ENCODE results near the gene CPLX4. TPM values are rescaled to one million over a fixed set of nuclear protein-coding genes. Genes with fewer than 3 reads are reported as not detected.

CPLX4 gene, protein sequence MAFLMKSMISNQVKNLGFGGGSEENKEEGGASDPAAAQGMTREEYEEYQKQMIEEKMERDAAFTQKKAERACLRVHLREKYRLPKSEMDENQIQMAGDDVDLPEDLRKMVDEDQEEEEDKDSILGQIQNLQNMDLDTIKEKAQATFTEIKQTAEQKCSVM
- total RNA-seq: not detected in 2 replicates

DNA sequence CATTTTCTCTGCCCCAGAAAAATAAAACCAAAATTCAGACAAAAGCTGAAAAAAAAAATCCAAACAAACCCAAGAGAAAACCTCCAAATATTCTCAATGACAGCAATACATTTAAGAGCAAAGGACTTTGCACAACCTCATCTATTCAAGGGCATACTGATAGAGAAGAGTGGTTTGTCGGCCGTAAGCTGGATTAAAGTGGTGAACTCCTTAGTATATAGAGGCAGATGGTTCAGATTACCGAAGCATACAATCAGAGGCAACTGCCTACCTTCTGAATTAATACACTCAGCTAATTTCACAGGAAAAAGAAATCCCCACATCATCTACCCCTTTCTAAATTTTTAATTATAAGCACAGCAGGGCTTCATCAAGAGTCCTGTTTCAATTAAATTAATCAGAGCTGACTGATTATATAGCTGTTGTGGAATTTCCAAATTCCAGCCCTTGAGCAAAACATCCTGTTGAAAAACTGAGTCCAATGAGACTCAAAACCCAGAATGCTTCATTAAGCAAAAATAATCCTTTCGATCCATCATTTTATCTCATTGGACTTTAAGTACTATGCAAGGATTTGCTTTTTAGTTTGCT is at the start of gene CPLX4:
TSS of gene CPLX4 (minus strand) at position 190 of the 591 bp plus-strand sequence. CDS start at position 3, 187 bp downstream.
- intact Hi-C loops (cut with micrococcal nuclease): no loop called here

DNA sequence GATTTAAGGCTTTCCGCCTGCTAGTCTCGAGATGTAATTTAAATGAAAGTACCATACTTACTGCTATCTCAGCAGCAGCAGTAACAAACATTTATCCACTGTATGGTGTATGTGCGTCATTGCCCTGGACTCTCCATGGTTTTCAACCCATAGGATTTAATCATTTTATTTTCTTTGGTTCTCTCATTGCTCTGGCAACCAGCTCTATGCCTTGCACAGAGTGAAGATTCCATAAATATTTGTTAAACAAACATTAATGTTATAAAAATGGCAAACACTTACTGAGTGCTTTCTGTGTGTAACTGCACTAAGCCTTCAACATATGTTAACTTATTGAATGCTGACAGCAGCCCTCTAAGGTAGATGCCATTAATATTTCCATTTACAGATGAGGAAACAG is 41.9 kb upstream of the CPLX4 start:
- peaks cover 21% of the 10 kb centered on the region for H3K36me3 Mint-ChIP-seq (ENCODE audit: low read depth)
- no peak for DNase-seq (ENCODE audit: low spot score)
- no peaks in the 10 kb centered on the region for H3K9me3 Mint-ChIP-seq
- H3K27ac Mint-ChIP-seq: no peak overlapping the region
- intact Hi-C loops (cut with micrococcal nuclease): no loop called here
- H3K4me1 Mint-ChIP-seq (ENCODE audit: low read depth): peaks cover 25% of the 10 kb centered on the region
- peaks cover 14% of the 10 kb centered on the region for H3K27me3 Mint-ChIP-seq (ENCODE audit: low read depth)
- H3K4me3 Mint-ChIP-seq (ENCODE audit: low read depth): peak overlapping the region; percentile 64

More for the DNA sequence above, at the start of gene CPLX4:
- no peak within 1 kb of the TSS for H3K4me3 Mint-ChIP-seq (ENCODE audit: low read depth)
- H3K27me3 Mint-ChIP-seq (ENCODE audit: low read depth): peaks cover 25% of the 10 kb centered on the region
- H3K9me3 Mint-ChIP-seq: no peaks in the 10 kb centered on the region
- H3K36me3 Mint-ChIP-seq (ENCODE audit: low read depth): no peaks in the 10 kb centered on the region
- H3K4me1 Mint-ChIP-seq (ENCODE audit: low read depth): no peaks in the 10 kb centered on the region
- no peak for DNase-seq (ENCODE audit: low spot score)
- H3K27ac Mint-ChIP-seq: no peak within 1 kb of the TSS

DNA sequence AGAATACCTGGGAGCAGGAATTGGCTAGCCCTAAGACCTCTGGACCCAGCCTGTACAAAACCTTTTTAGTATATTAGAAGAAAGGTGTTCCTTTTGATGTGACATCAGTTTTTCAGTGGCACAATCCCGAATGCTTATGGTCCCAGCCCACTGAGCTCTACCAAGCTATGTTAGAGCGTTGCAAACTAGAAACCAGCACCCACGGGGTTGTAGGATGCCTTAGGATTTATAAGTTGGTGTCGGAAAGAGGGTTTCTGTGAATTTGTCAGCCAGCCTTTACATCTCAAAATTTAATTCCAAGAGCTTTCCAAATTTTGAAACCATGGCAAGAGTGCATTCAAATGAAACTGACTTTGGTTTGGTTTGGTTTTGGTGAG is 41.1 kb upstream of the CPLX4 start:
- no peaks in the 10 kb centered on the region for H3K9me3 Mint-ChIP-seq
- H3K36me3 Mint-ChIP-seq (ENCODE audit: low read depth): peaks cover 29% of the 10 kb centered on the region
- peak overlapping the region; percentile 64 for H3K4me3 Mint-ChIP-seq (ENCODE audit: low read depth)
- H3K27ac Mint-ChIP-seq: no peak overlapping the region
- no peak for DNase-seq (ENCODE audit: low spot score)
- peaks cover 13% of the 10 kb centered on the region for H3K27me3 Mint-ChIP-seq (ENCODE audit: low read depth)
- peaks cover 28% of the 10 kb centered on the region for H3K4me1 Mint-ChIP-seq (ENCODE audit: low read depth)
- intact Hi-C loops (cut with micrococcal nuclease): loop anchor here (1.0 to 5.0 kb wide), 4 partner anchors 43 to 687 kb away; partner anchors contain the start of genes MALT1 and SEC11C

DNA sequence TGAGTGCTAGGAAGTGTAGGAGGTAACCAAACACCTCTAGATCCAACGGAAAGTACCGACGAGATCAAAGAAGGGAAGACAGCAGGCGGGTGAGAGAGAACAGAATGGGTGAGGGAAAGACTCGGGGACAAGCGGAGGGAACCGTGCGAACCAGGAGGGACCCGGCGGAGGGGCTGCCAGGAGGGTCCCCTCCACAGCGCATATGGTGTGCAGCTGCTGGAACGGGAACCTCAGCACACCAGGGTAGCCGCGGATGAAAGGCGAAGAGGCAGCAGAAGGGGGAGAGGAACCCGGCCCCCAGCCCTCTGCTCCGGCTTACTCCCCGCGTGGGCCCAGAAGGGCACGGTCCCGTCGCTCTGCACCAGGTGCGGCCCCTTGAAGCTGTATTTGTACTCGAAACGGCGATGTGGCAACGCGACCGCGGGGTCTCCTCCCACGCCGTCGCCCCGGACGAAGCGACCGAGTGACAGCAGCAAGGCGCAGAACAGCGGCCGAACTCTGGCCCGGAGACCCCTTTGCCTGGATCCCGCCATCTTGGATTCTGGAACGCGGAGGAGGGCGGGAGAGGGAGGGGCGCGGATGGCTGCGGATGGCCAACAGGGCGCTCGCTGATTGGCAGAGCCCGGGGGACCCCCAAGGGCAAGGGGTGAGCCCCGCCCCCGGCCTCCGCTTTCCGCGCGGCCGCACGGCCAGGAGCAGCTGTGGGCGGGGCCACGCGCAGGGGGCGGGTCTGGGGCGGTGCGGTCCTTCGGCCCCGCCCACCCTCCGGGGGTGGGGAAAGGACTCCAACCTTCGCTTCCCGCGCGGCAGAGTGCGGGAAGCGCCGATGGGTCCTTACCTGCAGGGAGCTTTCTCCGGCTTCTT is 40.5 kb upstream of the CPLX4 start, which contains the start of gene LMAN1:
TSS of gene LMAN1 (minus strand) at position 554 of the 864 bp plus-strand sequence. CDS start at position 533, 21 bp downstream.
- peaks cover 32% of the 10 kb centered on the region for H3K36me3 Mint-ChIP-seq (ENCODE audit: low read depth)
- peaks cover 9% of the 10 kb centered on the region for H3K27me3 Mint-ChIP-seq (ENCODE audit: low read depth)
- peak within 1 kb of the TSS; percentile 100 for H3K27ac Mint-ChIP-seq
- peak; percentile 89 for DNase-seq (ENCODE audit: low spot score)
- no peaks in the 10 kb centered on the region for H3K9me3 Mint-ChIP-seq
- H3K4me3 Mint-ChIP-seq (ENCODE audit: low read depth): peak within 1 kb of the TSS; percentile 100
- intact Hi-C loops (cut with micrococcal nuclease): loop anchor here (1.0 to 5.0 kb wide), 5 partner anchors 19 to 687 kb away; partner anchors contain the start of genes MALT1 and SEC11C
- peaks cover 29% of the 10 kb centered on the region for H3K4me1 Mint-ChIP-seq (ENCODE audit: low read depth)

DNA sequence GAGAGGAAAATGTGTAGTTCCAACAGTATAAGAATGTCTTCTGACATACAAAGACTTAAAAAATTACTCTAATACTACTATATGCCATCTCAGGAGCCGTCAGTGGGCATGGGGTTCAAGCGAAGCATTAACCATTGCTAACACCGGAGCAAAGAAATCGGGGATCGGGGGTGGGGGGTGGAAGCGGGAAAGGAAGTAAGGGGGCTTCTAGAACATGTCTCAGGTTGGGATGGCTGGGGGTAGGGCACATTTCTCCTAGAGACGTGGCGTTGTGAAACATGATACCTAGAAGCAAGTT is 39.9 kb upstream of the CPLX4 start:
- DNase-seq (ENCODE audit: low spot score): no peak
- Mint-ChIP-seq H3K36me3 (ENCODE audit: low read depth) (peaks cover 33% of the 10 kb centered on the region), H3K4me1 (ENCODE audit: low read depth) (peaks cover 29% of the 10 kb centered on the region), H3K4me3 (ENCODE audit: low read depth) (peak overlapping the region; percentile 100), H3K9me3 (no peaks in the 10 kb centered on the region), H3K27me3 (ENCODE audit: low read depth) (peaks cover 5% of the 10 kb centered on the region), H3K27ac (peak overlapping the region; percentile 100)
- intact Hi-C loops (cut with micrococcal nuclease): loop anchor here (1.0 to 5.0 kb wide), 4 partner anchors 20 to 686 kb away; partner anchors contain the start of gene MALT1

DNA sequence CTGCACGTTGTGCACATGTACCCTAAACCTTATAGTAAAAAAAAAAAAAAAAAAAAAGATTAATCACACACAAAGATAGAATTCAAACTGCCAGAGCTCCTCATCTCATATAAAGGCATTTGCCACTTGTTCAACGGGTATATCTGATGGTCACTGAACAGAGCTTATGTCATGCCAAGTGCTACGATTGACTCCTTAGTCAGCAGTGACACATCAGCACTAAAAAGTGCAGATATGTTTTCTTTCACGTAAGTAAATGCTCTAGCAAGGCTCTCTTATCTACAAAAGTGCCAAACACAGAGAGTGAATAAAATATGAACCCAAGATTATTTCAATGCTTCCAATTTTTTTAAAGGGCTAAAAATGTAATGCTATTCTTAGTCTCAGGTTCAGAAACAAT is 39.5 kb upstream of the CPLX4 start:
- H3K4me1 Mint-ChIP-seq (ENCODE audit: low read depth): peaks cover 34% of the 10 kb centered on the region
- H3K27ac Mint-ChIP-seq: peak overlapping the region; percentile 100
- no peaks in the 10 kb centered on the region for H3K9me3 Mint-ChIP-seq
- peaks cover 2% of the 10 kb centered on the region for H3K27me3 Mint-ChIP-seq (ENCODE audit: low read depth)
- intact Hi-C loops (cut with micrococcal nuclease): loop anchor here (1.0 to 5.0 kb wide), 4 partner anchors 20 to 686 kb away; partner anchors contain the start of gene MALT1
- DNase-seq (ENCODE audit: low spot score): no peak
- peaks cover 38% of the 10 kb centered on the region for H3K36me3 Mint-ChIP-seq (ENCODE audit: low read depth)
- H3K4me3 Mint-ChIP-seq (ENCODE audit: low read depth): peak overlapping the region; percentile 100

DNA sequence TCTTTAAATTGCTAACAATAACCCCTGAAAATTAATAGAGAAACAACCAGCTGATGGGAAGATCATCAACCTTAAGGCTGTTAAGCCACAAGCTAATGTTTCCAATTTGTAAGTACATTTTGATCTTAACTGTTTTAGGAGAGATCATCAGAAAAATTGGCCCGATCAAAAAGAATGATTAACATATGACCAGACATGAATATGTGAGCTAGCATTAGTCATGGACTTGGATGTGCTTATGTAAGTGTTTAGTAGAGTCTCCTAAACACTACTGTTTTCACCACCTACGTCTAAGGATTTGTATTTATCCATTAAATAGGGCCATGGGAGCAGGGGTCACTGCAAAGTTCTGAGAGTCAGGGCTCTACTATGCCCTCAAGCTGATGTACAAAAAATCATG is 36.3 kb upstream of the CPLX4 start:
- Mint-ChIP-seq H3K36me3 (ENCODE audit: low read depth) (peaks cover 67% of the 10 kb centered on the region), H3K27me3 (ENCODE audit: low read depth) (no peaks in the 10 kb centered on the region), H3K4me1 (ENCODE audit: low read depth) (peaks cover 41% of the 10 kb centered on the region), H3K4me3 (ENCODE audit: low read depth) (no peak overlapping the region), H3K27ac (no peak overlapping the region), H3K9me3 (no peaks in the 10 kb centered on the region)
- DNase-seq (ENCODE audit: low spot score): no peak
- intact Hi-C loops (cut with micrococcal nuclease): loop anchor here (5.0 kb wide), 2 partner anchors 48 to 682 kb away; partner anchors contain the start of gene MALT1

DNA sequence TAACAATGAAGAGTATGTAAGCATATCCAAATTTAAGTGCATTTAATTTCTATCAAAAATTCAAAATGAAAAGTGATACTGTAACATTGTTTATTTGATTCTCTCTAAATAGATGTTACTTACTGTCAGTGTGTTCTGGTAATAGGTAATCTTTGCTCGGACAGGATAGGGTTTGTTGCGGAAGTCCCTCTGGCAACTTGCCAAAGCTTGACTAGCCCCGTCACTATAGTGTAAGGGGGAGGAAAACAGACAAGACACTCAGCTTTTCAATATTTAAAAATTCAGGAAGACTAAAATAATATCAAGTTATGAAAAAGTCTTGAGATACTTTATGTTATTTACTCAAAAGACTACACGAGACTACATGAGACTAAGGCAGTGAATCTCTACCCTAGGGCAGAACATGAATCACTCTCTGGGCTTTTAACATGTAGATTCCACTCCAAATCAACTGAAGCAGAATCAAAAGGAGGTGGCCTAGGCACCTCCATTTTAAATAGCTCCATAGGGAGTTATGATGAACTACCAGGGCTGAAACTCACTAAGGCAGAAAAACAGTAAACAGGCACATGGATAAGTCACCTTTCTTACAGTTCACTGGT is 34.7 kb upstream of the CPLX4 start:
- intact Hi-C loops (cut with micrococcal nuclease): no loop called here
- H3K4me3 Mint-ChIP-seq (ENCODE audit: low read depth): no peak overlapping the region
- H3K36me3 Mint-ChIP-seq (ENCODE audit: low read depth): peaks cover 78% of the 10 kb centered on the region
- peak overlapping the region; percentile 43 for H3K27ac Mint-ChIP-seq
- DNase-seq (ENCODE audit: low spot score): no peak
- H3K9me3 Mint-ChIP-seq: no peaks in the 10 kb centered on the region
- H3K4me1 Mint-ChIP-seq (ENCODE audit: low read depth): peaks cover 43% of the 10 kb centered on the region
- no peaks in the 10 kb centered on the region for H3K27me3 Mint-ChIP-seq (ENCODE audit: low read depth)

DNA sequence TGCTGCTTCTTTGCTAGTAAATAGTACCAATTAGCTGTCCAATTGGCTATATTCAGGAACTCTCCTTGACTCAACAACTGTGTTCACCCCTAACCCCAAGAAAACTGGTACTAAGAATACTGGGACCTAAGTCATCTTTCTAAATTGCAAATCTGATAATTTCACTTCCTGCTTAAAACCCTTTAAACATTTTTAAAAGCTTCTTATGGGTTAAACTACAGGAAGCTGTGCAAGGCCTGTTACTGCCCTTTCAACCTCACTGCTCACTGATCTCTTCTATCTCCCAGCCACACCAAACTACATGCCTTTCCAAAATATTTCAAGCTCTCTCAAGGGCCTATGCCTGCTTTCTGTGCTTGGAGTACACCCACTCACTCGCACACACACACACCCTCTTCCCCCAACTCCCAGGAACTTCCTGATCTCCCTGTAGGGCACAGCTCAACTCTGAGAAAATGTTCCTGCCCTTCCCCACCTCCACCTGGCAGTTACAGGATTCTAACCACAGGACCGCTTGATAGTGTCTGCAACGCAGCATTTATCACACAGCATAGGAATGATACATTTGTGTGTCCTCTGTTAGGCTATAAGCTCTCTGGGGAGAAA is 33.9 kb upstream of the CPLX4 start:
- Mint-ChIP-seq H3K27ac (peak overlapping the region; percentile 22), H3K4me3 (ENCODE audit: low read depth) (no peak overlapping the region), H3K9me3 (no peaks in the 10 kb centered on the region), H3K4me1 (ENCODE audit: low read depth) (peaks cover 37% of the 10 kb centered on the region), H3K27me3 (ENCODE audit: low read depth) (no peaks in the 10 kb centered on the region), H3K36me3 (ENCODE audit: low read depth) (peaks cover 84% of the 10 kb centered on the region)
- no peak for DNase-seq (ENCODE audit: low spot score)
- intact Hi-C loops (cut with micrococcal nuclease): no loop called here

DNA sequence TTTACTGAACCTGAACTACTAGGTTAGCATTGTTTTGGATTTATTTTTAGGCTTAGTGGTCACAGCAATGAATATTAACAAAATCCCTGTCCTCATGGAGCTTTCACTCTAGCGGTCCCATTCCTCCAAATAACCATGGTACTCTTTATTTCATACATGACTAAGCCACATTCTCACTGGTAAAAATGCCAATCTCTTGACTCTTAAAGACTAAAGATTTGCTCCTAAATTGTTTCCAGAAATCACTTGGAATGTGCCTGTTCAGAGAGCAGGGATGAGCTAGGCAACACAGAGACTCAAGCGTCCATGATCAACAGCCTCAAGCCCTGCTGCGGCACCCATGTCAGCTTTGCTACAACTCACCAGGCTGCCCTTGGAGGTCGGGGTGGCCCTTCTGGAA is 27.1 kb upstream of the CPLX4 start:
- no peak overlapping the region for H3K4me3 Mint-ChIP-seq (ENCODE audit: low read depth)
- no peak overlapping the region for H3K27ac Mint-ChIP-seq
- DNase-seq (ENCODE audit: low spot score): no peak
- H3K9me3 Mint-ChIP-seq: peaks cover 23% of the 10 kb centered on the region
- H3K36me3 Mint-ChIP-seq (ENCODE audit: low read depth): peaks cover 90% of the 10 kb centered on the region
- no peaks in the 10 kb centered on the region for H3K27me3 Mint-ChIP-seq (ENCODE audit: low read depth)
- peaks cover 45% of the 10 kb centered on the region for H3K4me1 Mint-ChIP-seq (ENCODE audit: low read depth)
- intact Hi-C loops (cut with micrococcal nuclease): no loop called here

DNA sequence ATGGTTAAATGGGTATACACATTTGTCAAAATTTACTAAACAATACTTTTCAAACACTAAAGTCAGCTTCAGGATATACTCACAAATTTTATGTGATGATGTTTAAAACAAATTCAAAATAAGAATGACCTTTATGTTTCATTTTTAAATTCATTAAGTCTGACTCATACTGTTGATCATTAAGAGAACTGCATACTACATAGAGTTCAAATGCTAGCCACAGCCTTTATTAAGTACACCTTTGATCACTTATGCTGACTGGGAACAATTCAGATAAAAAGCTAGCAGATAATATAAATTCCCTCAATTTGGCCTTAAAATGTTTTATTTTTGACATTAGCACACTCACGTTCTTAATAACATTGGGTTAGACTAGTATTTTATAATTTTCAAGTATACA is 26.5 kb upstream of the CPLX4 start:
- no peak for DNase-seq (ENCODE audit: low spot score)
- peaks cover 93% of the 10 kb centered on the region for H3K36me3 Mint-ChIP-seq (ENCODE audit: low read depth)
- no peak overlapping the region for H3K4me3 Mint-ChIP-seq (ENCODE audit: low read depth)
- no peak overlapping the region for H3K27ac Mint-ChIP-seq
- H3K27me3 Mint-ChIP-seq (ENCODE audit: low read depth): no peaks in the 10 kb centered on the region
- H3K4me1 Mint-ChIP-seq (ENCODE audit: low read depth): peaks cover 46% of the 10 kb centered on the region
- peaks cover 23% of the 10 kb centered on the region for H3K9me3 Mint-ChIP-seq
- intact Hi-C loops (cut with micrococcal nuclease): no loop called here

DNA sequence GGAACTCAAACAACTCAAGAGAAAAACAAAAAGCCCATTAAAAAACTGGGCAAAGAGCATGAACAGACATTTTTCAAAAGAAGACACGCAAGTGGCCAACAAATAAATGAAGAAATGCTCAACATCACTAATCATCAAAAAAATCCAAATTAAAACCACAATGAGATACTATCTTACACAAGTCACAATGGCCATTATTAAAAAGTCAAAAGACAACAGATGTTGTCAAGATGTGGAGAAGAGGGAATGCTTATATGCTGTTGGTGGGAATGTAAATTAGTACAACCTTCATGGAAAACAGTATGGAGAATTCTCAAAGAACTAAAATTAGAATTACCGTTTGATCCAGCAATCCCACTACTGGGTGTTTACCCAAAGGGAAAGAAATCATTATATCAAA is 25.5 kb upstream of the CPLX4 start:
- peaks cover 46% of the 10 kb centered on the region for H3K4me1 Mint-ChIP-seq (ENCODE audit: low read depth)
- no peak overlapping the region for H3K27ac Mint-ChIP-seq
- H3K4me3 Mint-ChIP-seq (ENCODE audit: low read depth): no peak overlapping the region
- intact Hi-C loops (cut with micrococcal nuclease): no loop called here
- H3K9me3 Mint-ChIP-seq: peaks cover 23% of the 10 kb centered on the region
- DNase-seq (ENCODE audit: low spot score): no peak
- no peaks in the 10 kb centered on the region for H3K27me3 Mint-ChIP-seq (ENCODE audit: low read depth)
- peaks cover 94% of the 10 kb centered on the region for H3K36me3 Mint-ChIP-seq (ENCODE audit: low read depth)

All from activated T-helper 2 cell treated with anti-CD3 and anti-CD28 coated beads, Interferon-gamma antibody, Interleukin-2, Interleukin-4, amounts not matched to agents 10 μg/mL and 5 μg/mL and 100 μg/mL, durations not matched to agents 14 hours and 24 hours and 36 hours (primary cell).